Measurements from ENCODE around the gene LKAAEAR1.

The LKAAEAR1 gene

GRCh38 chr20:64082126-64082731 is 2.0 kb downstream of the LKAAEAR1 start:
- H3K4me1 Mint-ChIP-seq = peaks cover 41 to 65% of the 10 kb centered on the region in 2 donors
- H3K4me3 Mint-ChIP-seq = peak overlapping the region; percentile 51 to 73
- no peak for ATAC-seq (replicated peaks)
- H3K9me3 Mint-ChIP-seq = peaks cover 0 to 3% of the 10 kb centered on the region in 2 donors
- peaks cover 8% of the 10 kb centered on the region in 2 donors for H3K36me3 Mint-ChIP-seq
- H3K27ac Mint-ChIP-seq = no peak overlapping the region
- peaks cover 5 to 27% of the 10 kb centered on the region in 2 donors for H3K27me3 Mint-ChIP-seq
- DNase-seq = no peak

- peaks cover 44 to 72% of the 10 kb centered on the region in 2 donors for H3K4me1 Mint-ChIP-seq
- H3K27ac Mint-ChIP-seq = peak overlapping the region; percentile 56
- peaks cover 0 to under 1% of the 10 kb centered on the region in 2 donors for H3K9me3 Mint-ChIP-seq
- DNase-seq (no peak), ATAC-seq (replicated peaks) (no peak)
- peaks cover 5 to 27% of the 10 kb centered on the region in 2 donors for H3K27me3 Mint-ChIP-seq
- H3K4me3 Mint-ChIP-seq = peak overlapping the region in 1 of 2 donors; percentile 29
- peaks cover 9 to 11% of the 10 kb centered on the region in 2 donors for H3K36me3 Mint-ChIP-seq
Measured at GRCh38 chr20:64081624-64081964, 2.6 kb downstream of the LKAAEAR1 start.

- Mint-ChIP-seq H3K27me3 (peaks cover 5 to 26% of the 10 kb centered on the region in 2 donors), H3K36me3 (peaks cover 8 to 13% of the 10 kb centered on the region in 2 donors), H3K27ac (peak overlapping the region; percentile 56), H3K4me1 (peaks cover 45 to 78% of the 10 kb centered on the region in 2 donors), H3K9me3 (no peaks in the 10 kb centered on the region), H3K4me3 (peak overlapping the region; percentile 84 to 88)
- DNase-seq = no peak
- no peak for ATAC-seq (replicated peaks)
Measured at GRCh38 chr20:64080813-64081623, 3.2 kb downstream of the LKAAEAR1 start.

- Mint-ChIP-seq H3K27ac (peak within 1 kb of the TSS; percentile 95), H3K27me3 (peaks cover 5 to 18% of the 10 kb centered on the region in 2 donors), H3K4me3 (peak within 1 kb of the TSS; percentile 94 to 97), H3K36me3 (peaks cover 16 to 19% of the 10 kb centered on the region in 2 donors), H3K4me1 (peaks cover 52 to 86% of the 10 kb centered on the region in 2 donors), H3K9me3 (no peaks in the 10 kb centered on the region)
- peak; percentile 3 to 14 for ATAC-seq (replicated peaks)
- DNase-seq = no peak
Measured at GRCh38 chr20:64080013-64080812, 4.0 kb downstream of the LKAAEAR1 start, which contains the start of gene OPRL1. Gene OPRL1, plus strand, starts transcription at chr20:64080082. Its CDS starts 12,639 bp downstream, at chr20:64092721.

- Mint-ChIP-seq H3K9me3 (no peaks in the 10 kb centered on the region), H3K4me1 (peaks cover 53 to 87% of the 10 kb centered on the region in 2 donors), H3K4me3 (peak within 1 kb of the TSS; percentile 94 to 97), H3K27ac (peak within 1 kb of the TSS; percentile 95), H3K36me3 (peaks cover 19 to 23% of the 10 kb centered on the region in 2 donors), H3K27me3 (peaks cover 3 to 11% of the 10 kb centered on the region in 2 donors)
- DNase-seq (peak; percentile 83), ATAC-seq (replicated peaks) (peak; percentile 48 to 55)
Measured at GRCh38 chr20:64079273-64080012, 4.8 kb downstream of the LKAAEAR1 start, which contains the start of gene RGS19. Gene RGS19, minus strand, starts transcription at chr20:64079518. Its CDS starts 2,632 bp downstream, at chr20:64076886.

GRCh38 chr20:64078934-64079272 is 5.3 kb downstream of the LKAAEAR1 start:
- H3K27ac Mint-ChIP-seq = peak overlapping the region; percentile 95
- peaks cover 19 to 24% of the 10 kb centered on the region in 2 donors for H3K36me3 Mint-ChIP-seq
- H3K4me1 Mint-ChIP-seq = peaks cover 50 to 88% of the 10 kb centered on the region in 2 donors
- DNase-seq (no peak), ATAC-seq (replicated peaks) (no peak)
- H3K9me3 Mint-ChIP-seq = no peaks in the 10 kb centered on the region
- H3K4me3 Mint-ChIP-seq = peak overlapping the region; percentile 94 to 97
- peaks cover 0 to 5% of the 10 kb centered on the region in 2 donors for H3K27me3 Mint-ChIP-seq

- Mint-ChIP-seq H3K4me1 (peaks cover 47 to 88% of the 10 kb centered on the region in 2 donors), H3K4me3 (peak overlapping the region; percentile 94 to 97), H3K9me3 (no peaks in the 10 kb centered on the region), H3K27ac (peak overlapping the region; percentile 96), H3K27me3 (peaks cover 0 to 1% of the 10 kb centered on the region in 2 donors), H3K36me3 (peaks cover 19 to 24% of the 10 kb centered on the region in 2 donors)
- DNase-seq = peak; percentile 66
- peak; percentile 51 to 59 for ATAC-seq (replicated peaks)
Measured at GRCh38 chr20:64077876-64078551, 6.2 kb downstream of the LKAAEAR1 start.

- DNase-seq = no peak
- Mint-ChIP-seq H3K4me3 (peak overlapping the region; percentile 94 to 97), H3K27ac (peak overlapping the region; percentile 96), H3K36me3 (peaks cover 19 to 24% of the 10 kb centered on the region in 2 donors), H3K9me3 (no peaks in the 10 kb centered on the region), H3K4me1 (peaks cover 43 to 83% of the 10 kb centered on the region in 2 donors), H3K27me3 (no peaks in the 10 kb centered on the region)
- peak in 1 of 2 donors; percentile 2 for ATAC-seq (replicated peaks)
Measured at GRCh38 chr20:64077541-64077875, 6.7 kb downstream of the LKAAEAR1 start.

GRCh38 chr20:64077094-64077493 is 7.1 kb downstream of the LKAAEAR1 start:
- Mint-ChIP-seq H3K9me3 (no peaks in the 10 kb centered on the region), H3K4me1 (peaks cover 43 to 83% of the 10 kb centered on the region in 2 donors), H3K4me3 (peak overlapping the region; percentile 94 to 97), H3K36me3 (peaks cover 19 to 27% of the 10 kb centered on the region in 2 donors), H3K27me3 (no peaks in the 10 kb centered on the region), H3K27ac (peak overlapping the region; percentile 96)
- DNase-seq = peak; percentile 49
- ATAC-seq (replicated peaks) = peak; percentile 20 to 23

- H3K4me3 Mint-ChIP-seq = peak overlapping the region; percentile 94 to 97
- H3K27ac Mint-ChIP-seq = peak overlapping the region; percentile 96
- H3K4me1 Mint-ChIP-seq = peaks cover 43 to 83% of the 10 kb centered on the region in 2 donors
- no peak for DNase-seq
- no peaks in the 10 kb centered on the region for H3K27me3 Mint-ChIP-seq
- peaks cover 19 to 33% of the 10 kb centered on the region in 2 donors for H3K36me3 Mint-ChIP-seq
- no peak for ATAC-seq (replicated peaks)
- H3K9me3 Mint-ChIP-seq = no peaks in the 10 kb centered on the region
Measured at GRCh38 chr20:64076061-64076997, 7.9 kb downstream of the LKAAEAR1 start.

GRCh38 chr20:64075556-64075955 is 8.6 kb downstream of the LKAAEAR1 start:
- ATAC-seq (replicated peaks) (no peak), DNase-seq (no peak)
- Mint-ChIP-seq H3K27me3 (no peaks in the 10 kb centered on the region), H3K27ac (peak overlapping the region; percentile 76), H3K4me3 (no peak overlapping the region), H3K9me3 (no peaks in the 10 kb centered on the region), H3K36me3 (peaks cover 19 to 33% of the 10 kb centered on the region in 2 donors), H3K4me1 (peaks cover 42 to 81% of the 10 kb centered on the region in 2 donors)

GRCh38 chr20:64074963-64075362 is 9.2 kb downstream of the LKAAEAR1 start:
- Mint-ChIP-seq H3K4me1 (peaks cover 38 to 78% of the 10 kb centered on the region in 2 donors), H3K27me3 (no peaks in the 10 kb centered on the region), H3K27ac (peak overlapping the region; percentile 76), H3K9me3 (no peaks in the 10 kb centered on the region), H3K36me3 (peaks cover 19 to 33% of the 10 kb centered on the region in 2 donors), H3K4me3 (no peak overlapping the region)
- ATAC-seq (replicated peaks) (no peak), DNase-seq (no peak)
